ENCODE data around the gene GCK.

GCK gene

GRCh38 chr7:44159824-44160630 is 29.2 kb downstream of the GCK start:
- Mint-ChIP-seq H3K9me3 (peaks cover 6% of the 10 kb centered on the region), H3K36me3 (peaks cover 1% of the 10 kb centered on the region), H3K27ac (no peak overlapping the region), H3K27me3 (no peaks in the 10 kb centered on the region), H3K4me1 (no peaks in the 10 kb centered on the region), H3K4me3 (no peak overlapping the region)

DNA sequence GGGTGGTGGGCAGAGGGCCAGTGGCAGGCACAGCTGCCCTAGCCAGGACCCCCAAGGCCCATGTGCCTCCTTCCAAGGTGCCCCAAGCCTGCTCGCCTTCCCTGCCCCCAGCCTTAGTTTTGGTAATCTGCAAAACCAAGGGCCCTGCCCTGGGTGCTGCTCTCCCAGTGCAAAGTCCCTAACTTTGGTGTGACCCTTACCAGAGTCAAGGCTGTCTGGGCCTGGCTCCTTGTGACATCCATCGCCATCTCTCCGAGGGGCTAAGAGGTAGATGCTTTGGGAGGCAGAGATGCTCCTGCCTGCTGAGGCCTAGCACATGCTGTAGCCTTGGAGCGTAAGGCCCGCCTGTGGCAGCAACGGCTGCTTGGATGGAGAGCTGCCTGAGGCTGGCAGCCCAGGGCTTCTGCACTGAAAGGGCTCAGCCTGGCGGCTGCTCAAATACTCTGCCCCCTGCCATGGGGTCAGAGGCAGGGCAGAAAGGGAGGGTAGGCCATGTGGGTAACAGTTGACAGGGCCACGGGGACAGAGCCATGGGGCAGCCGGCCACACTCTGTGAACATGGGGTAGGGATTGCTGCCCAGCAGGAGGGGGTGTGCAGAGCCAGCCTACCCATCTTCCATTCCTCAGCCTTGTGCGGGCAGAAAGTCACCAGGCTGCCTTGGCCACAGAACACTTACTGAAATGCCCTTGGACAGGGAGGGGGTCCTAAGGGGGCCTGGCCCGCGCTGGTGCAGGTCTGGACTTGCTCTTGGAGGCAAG is 30.2 kb downstream of the GCK start:
- Mint-ChIP-seq H3K4me1 (no peaks in the 10 kb centered on the region), H3K27ac (no peak overlapping the region), H3K27me3 (no peaks in the 10 kb centered on the region), H3K9me3 (no peaks in the 10 kb centered on the region), H3K4me3 (no peak overlapping the region), H3K36me3 (no peaks in the 10 kb centered on the region)

GRCh38 chr7:44158096-44158872 is 31.0 kb downstream of the GCK start:
- H3K27me3 Mint-ChIP-seq: no peaks in the 10 kb centered on the region
- no peaks in the 10 kb centered on the region for H3K9me3 Mint-ChIP-seq
- H3K4me1 Mint-ChIP-seq: no peaks in the 10 kb centered on the region
- H3K36me3 Mint-ChIP-seq: no peaks in the 10 kb centered on the region
- H3K4me3 Mint-ChIP-seq: no peak overlapping the region
- no peak overlapping the region for H3K27ac Mint-ChIP-seq

DNA sequence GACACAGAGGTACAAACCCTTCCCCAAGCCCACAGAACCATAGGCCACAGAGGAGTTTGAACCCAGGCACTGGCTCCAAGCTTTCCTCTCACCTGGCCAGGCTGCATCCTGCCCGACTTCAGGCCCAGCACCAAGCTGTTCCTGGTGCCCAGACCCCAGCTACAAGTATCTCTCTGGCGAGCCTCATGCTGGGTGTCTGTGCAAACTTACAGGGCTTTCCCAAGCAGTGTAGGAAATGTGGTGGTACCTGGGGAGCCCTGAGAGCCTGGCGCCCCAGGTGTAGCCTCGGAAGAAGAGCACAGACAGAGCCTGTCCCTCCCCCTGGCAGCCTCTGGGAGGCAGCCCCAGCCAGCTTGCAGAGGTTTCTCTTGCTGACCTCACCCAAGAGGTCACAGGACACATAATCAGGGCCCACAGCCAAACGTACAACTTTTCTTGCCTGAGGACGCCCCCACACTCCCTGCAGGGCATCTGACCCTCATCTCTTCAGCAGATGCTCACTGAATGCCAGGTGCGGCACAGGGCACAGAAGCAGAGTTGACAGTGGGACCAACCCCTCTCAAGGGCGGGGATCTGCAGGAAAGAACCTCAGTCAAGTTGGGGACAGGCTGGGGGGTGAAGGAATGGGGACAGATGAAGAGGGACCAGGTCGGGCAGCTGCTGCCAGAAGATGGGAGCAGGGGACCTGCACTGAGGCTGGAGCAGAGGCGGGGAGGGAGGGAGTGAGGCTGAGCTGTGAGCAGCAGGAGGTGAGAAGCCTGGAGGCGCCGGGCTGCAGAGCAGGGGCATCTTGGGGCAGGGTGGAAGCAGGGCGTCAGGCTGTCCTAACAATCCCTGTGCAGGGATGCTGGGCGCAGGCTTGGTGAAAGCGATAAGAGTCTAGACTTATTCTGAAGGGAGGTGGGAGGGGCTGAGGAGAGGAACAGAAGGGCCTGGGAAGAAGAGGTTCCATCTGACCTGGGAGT is 31.8 kb downstream of the GCK start:
- Mint-ChIP-seq H3K4me1 (no peaks in the 10 kb centered on the region), H3K4me3 (no peak overlapping the region), H3K9me3 (no peaks in the 10 kb centered on the region), H3K36me3 (no peaks in the 10 kb centered on the region), H3K27me3 (no peaks in the 10 kb centered on the region), H3K27ac (no peak overlapping the region)

GRCh38 chr7:44156453-44157010 is 32.7 kb downstream of the GCK start:
- Mint-ChIP-seq H3K4me3 (no peak overlapping the region), H3K36me3 (no peaks in the 10 kb centered on the region), H3K9me3 (no peaks in the 10 kb centered on the region), H3K27me3 (no peaks in the 10 kb centered on the region), H3K27ac (no peak overlapping the region), H3K4me1 (no peaks in the 10 kb centered on the region)

DNA sequence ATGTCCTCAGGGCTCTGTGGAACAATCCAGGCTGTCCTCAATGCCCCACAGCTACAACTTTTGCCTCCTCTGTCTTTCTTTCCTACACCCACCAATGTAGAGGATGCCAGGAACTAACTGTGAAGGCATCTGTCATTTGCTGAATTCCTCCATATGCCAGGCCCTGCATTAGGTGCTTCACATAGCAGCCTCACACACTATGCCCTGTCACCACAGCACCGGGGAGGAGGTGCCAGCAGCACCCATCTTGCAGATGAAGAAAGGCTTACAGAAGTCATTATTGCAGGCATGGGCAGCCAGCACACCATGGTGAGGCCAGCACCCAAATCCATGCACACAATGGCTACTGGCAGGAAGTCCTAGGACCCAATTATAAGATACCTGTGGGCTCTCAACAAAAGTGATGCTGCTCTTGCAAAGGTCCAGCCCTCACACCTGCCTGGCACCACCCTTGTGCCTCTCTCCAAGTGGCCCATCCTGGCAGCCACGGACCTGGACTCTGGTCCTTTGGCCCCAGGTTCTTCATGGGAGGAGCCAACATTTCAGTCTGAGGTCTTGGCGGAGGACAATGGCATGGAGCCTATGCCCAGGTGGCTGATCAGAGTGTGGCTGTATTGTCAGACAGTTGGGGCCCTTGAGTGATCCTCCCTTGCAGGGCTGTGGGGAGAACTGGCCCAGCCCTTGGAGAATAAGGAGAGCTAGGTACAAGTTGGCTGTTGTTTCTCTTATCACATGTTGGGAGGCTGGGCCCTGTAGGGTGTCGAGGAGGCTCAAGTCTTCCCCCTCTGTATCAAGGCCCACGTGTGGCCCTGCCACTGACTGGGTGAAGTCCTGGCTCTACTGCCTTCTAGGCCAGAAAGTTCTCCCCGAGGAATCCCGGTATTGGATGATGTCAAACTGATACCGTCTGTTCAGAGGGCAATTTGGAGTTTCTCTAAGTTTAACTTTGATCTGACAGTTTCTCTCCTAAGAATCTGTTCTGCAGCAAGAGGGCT is 33.8 kb downstream of the GCK start:
- Mint-ChIP-seq H3K9me3 (no peaks in the 10 kb centered on the region), H3K4me3 (no peak overlapping the region), H3K27me3 (no peaks in the 10 kb centered on the region), H3K27ac (no peak overlapping the region), H3K4me1 (no peaks in the 10 kb centered on the region), H3K36me3 (no peaks in the 10 kb centered on the region)

- no peaks in the 10 kb centered on the region for H3K27me3 Mint-ChIP-seq
- no peak overlapping the region for H3K4me3 Mint-ChIP-seq
- H3K36me3 Mint-ChIP-seq: no peaks in the 10 kb centered on the region
- no peaks in the 10 kb centered on the region for H3K4me1 Mint-ChIP-seq
- H3K27ac Mint-ChIP-seq: no peak overlapping the region
- no peaks in the 10 kb centered on the region for H3K9me3 Mint-ChIP-seq
These were observed 34.5 kb downstream of the GCK start for GRCh38 chr7:44154703-44155102.

DNA sequence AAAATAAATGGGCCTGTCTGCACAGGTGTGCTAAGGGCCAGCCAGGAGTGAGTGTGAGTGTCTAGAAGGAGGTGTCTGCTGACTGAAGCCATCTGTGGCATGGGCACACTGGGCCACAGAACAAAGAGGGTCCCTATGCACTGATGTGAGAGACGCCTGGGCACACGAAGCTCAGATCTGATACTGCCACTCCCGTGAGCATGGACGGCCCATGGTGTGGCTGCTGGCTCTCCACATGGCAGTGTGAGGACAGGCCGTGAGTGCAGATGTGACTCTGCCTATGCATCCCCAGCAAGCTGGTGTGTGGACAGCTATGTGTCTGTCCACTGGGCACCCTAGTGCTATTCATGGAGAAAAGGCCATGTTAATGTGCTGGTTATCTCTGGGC is 35.3 kb downstream of the GCK start:
- no peak overlapping the region for H3K27ac Mint-ChIP-seq

GRCh38 chr7:44152971-44153947 is 36.0 kb downstream of the GCK start:
- no peaks in the 10 kb centered on the region for H3K9me3 Mint-ChIP-seq
- no peak overlapping the region for H3K4me3 Mint-ChIP-seq
- no peaks in the 10 kb centered on the region for H3K36me3 Mint-ChIP-seq
- H3K27ac Mint-ChIP-seq: no peak overlapping the region
- no peaks in the 10 kb centered on the region for H3K27me3 Mint-ChIP-seq
- H3K4me1 Mint-ChIP-seq: no peaks in the 10 kb centered on the region

More for the DNA sequence above, 35.3 kb downstream of the GCK start:
- no peak overlapping the region for H3K4me3 Mint-ChIP-seq
- H3K4me1 Mint-ChIP-seq: no peaks in the 10 kb centered on the region
- no peaks in the 10 kb centered on the region for H3K36me3 Mint-ChIP-seq
- H3K27me3 Mint-ChIP-seq: no peaks in the 10 kb centered on the region
- H3K9me3 Mint-ChIP-seq: no peaks in the 10 kb centered on the region

- H3K27me3 Mint-ChIP-seq: no peaks in the 10 kb centered on the region
- H3K4me3 Mint-ChIP-seq: no peak overlapping the region
- no peaks in the 10 kb centered on the region for H3K36me3 Mint-ChIP-seq
- no peaks in the 10 kb centered on the region for H3K9me3 Mint-ChIP-seq
- H3K4me1 Mint-ChIP-seq: no peaks in the 10 kb centered on the region
- H3K27ac Mint-ChIP-seq: no peak overlapping the region
These were observed 37.3 kb downstream of the GCK start for GRCh38 chr7:44151956-44152355.

DNA sequence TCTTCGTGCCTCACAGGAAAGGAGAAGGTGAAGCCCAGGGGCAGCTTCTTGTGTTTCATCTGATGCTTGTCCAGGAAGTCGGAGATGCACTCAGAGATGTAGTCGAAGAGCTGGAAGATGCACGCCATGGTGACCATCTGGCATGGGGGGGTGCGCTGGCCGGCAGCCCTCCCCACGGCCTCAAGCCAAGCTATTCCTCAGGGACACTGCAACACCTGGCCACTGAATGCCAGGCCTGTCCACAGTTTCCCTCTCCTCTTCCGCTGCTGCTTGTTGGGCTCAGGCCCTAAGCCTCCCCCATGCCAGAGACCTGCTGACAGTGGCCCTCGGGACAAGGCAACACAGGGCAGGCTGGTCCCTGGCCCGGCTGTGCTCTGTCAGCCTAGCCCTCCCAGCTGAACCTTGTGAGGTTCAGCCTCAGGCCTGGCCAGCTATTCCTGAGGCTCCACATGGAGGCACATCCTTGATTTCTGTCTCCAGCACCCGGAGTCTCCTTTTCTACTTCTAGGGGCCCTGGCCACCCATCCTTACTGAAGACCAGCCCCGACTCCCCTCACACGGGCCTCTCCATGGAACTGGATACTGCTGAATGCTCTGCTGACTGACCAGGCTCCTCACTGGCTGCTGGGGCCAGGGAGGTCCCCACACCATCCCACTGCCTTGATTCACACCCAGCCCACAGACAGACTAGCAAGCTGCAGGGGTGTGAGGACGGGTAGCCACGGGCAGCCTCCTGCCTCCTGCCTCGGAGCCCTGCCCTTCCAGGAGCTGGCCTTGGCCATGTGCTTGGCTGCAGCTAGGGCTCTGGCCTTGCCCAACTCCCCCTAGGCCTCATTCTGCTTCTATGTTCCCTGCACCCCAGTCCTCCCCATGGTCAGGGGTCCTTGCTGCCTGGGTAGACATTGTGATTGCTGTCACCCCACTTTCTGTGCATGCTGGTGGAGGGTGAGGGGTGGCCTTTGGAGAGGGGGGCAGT is 38.0 kb downstream of the GCK start:
- no peaks in the 10 kb centered on the region for H3K4me1 Mint-ChIP-seq
- no peaks in the 10 kb centered on the region for H3K27me3 Mint-ChIP-seq
- no peaks in the 10 kb centered on the region for H3K9me3 Mint-ChIP-seq
- no peak overlapping the region for H3K4me3 Mint-ChIP-seq
- no peak overlapping the region for H3K27ac Mint-ChIP-seq
- H3K36me3 Mint-ChIP-seq: no peaks in the 10 kb centered on the region

GRCh38 chr7:44150466-44150832 is 38.8 kb downstream of the GCK start:
- no peaks in the 10 kb centered on the region for H3K9me3 Mint-ChIP-seq
- no peak overlapping the region for H3K27ac Mint-ChIP-seq
- peaks cover 2% of the 10 kb centered on the region for H3K4me1 Mint-ChIP-seq
- no peak overlapping the region for H3K4me3 Mint-ChIP-seq
- H3K27me3 Mint-ChIP-seq: no peaks in the 10 kb centered on the region
- no peaks in the 10 kb centered on the region for H3K36me3 Mint-ChIP-seq

All from activated naive CD4-positive, alpha-beta T cell treated with anti-CD3 and anti-CD28 coated beads, Interleukin-2, amount 50 U/mL, for 24 hours (primary cell).